H1 (cell line): Measurements from ENCODE around the gene TNFAIP1. TPM values are rescaled to one million over a fixed set of nuclear protein-coding genes. Genes with fewer than 3 reads are reported as not detected.

Experiments used
- CTCF ChIA-PET: fragments of 300-600 bp; sonication (Branson Sonifier 250); formaldehyde crosslinking; loops from one replicate; lab custom pipeline; 2021; ENCODE audit not compliant: partially characterized antibody; lab: Charles Lee
- POLR2A ChIA-PET: fragments of 300-600 bp; sonication (Branson Sonifier 250); formaldehyde crosslinking; loops from one replicate; lab custom pipeline; 2021; ENCODE audit warnings: inconsistent platforms; ENCODE audit not compliant: partially characterized antibody; lab: Charles Lee
- DNase-seq, 2 experiments: peaks; one replicate each; pipeline versions ENCODE4 v3.0.0 to v3.0.0-alpha.2; 2010 to 2022; ENCODE audit warnings: low spot score in 2 of 2, low read depth in 1 of 2, mixed read lengths in 1 of 2
- FAIRE-seq: peaks from 2 replicates; lab custom pipeline; 2011; peaks lifted over from hg19 to GRCh38; lab: Jason Lieb, UNC
- H2AFZ ChIP-seq: 2 replicates; pipeline ENCODE4 v1.8.1; 2012; ENCODE audit warnings: low read length, inconsistent platforms
- H2AK5ac ChIP-seq: 2 replicates; pipeline ENCODE4 v1.6.1; 2013; ENCODE audit warnings: low read depth, low read length
- H2BK120ac ChIP-seq: replicated peaks from 2 replicates; pipeline ENCODE3; 2013; ENCODE audit warnings: low read depth, low read length, inconsistent platforms
- H2BK12ac ChIP-seq: 2 replicates; pipeline ENCODE4 v1.6.1; 2013; ENCODE audit warnings: low read depth, low read length
- H2BK15ac ChIP-seq: 2 replicates; pipeline ENCODE4 v1.6.1; 2013; ENCODE audit warnings: low read length
- H2BK20ac ChIP-seq: 2 replicates; pipeline ENCODE4 v1.6.1; 2013; ENCODE audit warnings: low read length
- H2BK5ac ChIP-seq: 2 replicates; pipeline ENCODE4 v1.6.1; 2013; ENCODE audit warnings: low read depth, low read length
- H3K14ac ChIP-seq: 2 replicates; pipeline ENCODE4 v1.6.1; 2013; ENCODE audit warnings: inconsistent platforms; ENCODE audit not compliant: insufficient read length
- H3K18ac ChIP-seq: 2 replicates; pipeline ENCODE4 v1.6.1; 2013; ENCODE audit warnings: low read length; ENCODE audit errors: extremely low read depth
- H3K23ac ChIP-seq: 2 replicates; pipeline ENCODE4 v1.6.1; 2013; ENCODE audit warnings: inconsistent platforms; ENCODE audit not compliant: insufficient read length
- H3K23me2 ChIP-seq: 2 replicates; pipeline ENCODE4 v1.6.1; 2013; ENCODE audit warnings: low read depth, low read length
- H3K27ac ChIP-seq: 2 replicates; pipeline ENCODE4 v1.6.1; 2011; ENCODE audit warnings: low read depth, low read length, inconsistent platforms
- H3K27me3 ChIP-seq, 4 experiments: replicated peaks in 1 of 4; 1 replicate in 1 of 4; 2 replicates in 3 of 4; pipeline versions ENCODE4 v1.6.1 to v1.8.1; 2011 to 2013; ENCODE audit warnings: low read length in 3 of 4, mild to moderate bottlenecking in 3 of 4, inconsistent platforms in 2 of 4, mixed read lengths in 2 of 4, moderate library complexity in 1 of 4; ENCODE audit not compliant: control insufficient read depth in 3 of 4, insufficient read depth in 3 of 4; ENCODE audit errors: extremely low read depth in 1 of 4
- H3K36me3 ChIP-seq, 4 experiments: 2 replicates each; pipeline versions ENCODE4 v1.6.1 to v1.8.1; 2011 to 2013; ENCODE audit warnings: mild to moderate bottlenecking in 4 of 4, low read length in 3 of 4, moderate library complexity in 2 of 4, control low read depth in 1 of 4, inconsistent platforms in 1 of 4; ENCODE audit not compliant: insufficient read depth in 4 of 4, control insufficient read depth in 2 of 4
- H3K4ac ChIP-seq: replicated peaks from 2 replicates; pipeline ENCODE3; 2013; ENCODE audit warnings: low read length, low read depth, mixed read lengths, inconsistent platforms; ENCODE audit not compliant: insufficient read length
- H3K4me1 ChIP-seq, 4 experiments: replicated peaks in 1 of 4; 1 replicate in 1 of 4; 2 replicates in 3 of 4; pipeline versions ENCODE4 v1.6.1 to v1.8.1; 2011 to 2013; ENCODE audit warnings: low read length in 3 of 4, inconsistent platforms in 2 of 4, mixed read lengths in 1 of 4; ENCODE audit not compliant: insufficient read depth in 4 of 4, control insufficient read depth in 3 of 4
- H3K4me2 ChIP-seq, 2 experiments: 2 replicates each; pipeline versions ENCODE4 v1.6.1 to v1.8.1; 2011 to 2013; ENCODE audit warnings: low read depth in 2 of 2, low read length in 2 of 2, control low read depth in 1 of 2, inconsistent platforms in 1 of 2, mild to moderate bottlenecking in 1 of 2; ENCODE audit not compliant: insufficient read depth in 1 of 2
- H3K4me3 ChIP-seq, 4 experiments: fragments of 200-600, 300-600 bp in 1 of 4; sonication (generic), shearing (Covaris generic), sonication (Bioruptor Twin) in 1 of 4; 2 replicates each; pipeline versions ENCODE4 v1.5.1 to v1.8.1; 2011 to 2016; ENCODE audit warnings: low read length in 4 of 4, low read depth in 3 of 4, control low read depth in 2 of 4, inconsistent platforms in 2 of 4, mild to moderate bottlenecking in 2 of 4, mixed read lengths in 1 of 4, moderate library complexity in 1 of 4; ENCODE audit not compliant: insufficient read depth in 2 of 4; ENCODE audit errors: extremely low read depth in 1 of 4
- H3K56ac ChIP-seq: replicated peaks from 2 replicates; pipeline ENCODE3; 2013; ENCODE audit warnings: low read depth, mild to moderate bottlenecking, mixed read lengths, low read length, inconsistent platforms; ENCODE audit not compliant: insufficient read length
- H3K79me1 ChIP-seq: 2 replicates; pipeline ENCODE4 v1.6.1; 2013; ENCODE audit warnings: low read depth, low read length, control low read depth
- H3K79me2 ChIP-seq, 2 experiments: 2 replicates each; pipeline versions ENCODE4 v1.6.1 to v1.8.1; 2012 to 2013; ENCODE audit warnings: low read length in 2 of 2, mild to moderate bottlenecking in 2 of 2, inconsistent platforms in 1 of 2; ENCODE audit not compliant: insufficient read depth in 2 of 2, control insufficient read depth in 1 of 2
- H3K9ac ChIP-seq, 4 experiments: replicated peaks in 1 of 4; 1 replicate in 1 of 4; 2 replicates in 3 of 4; pipeline versions ENCODE4 v1.6.1 to v1.8.1; 2011 to 2013; ENCODE audit warnings: low read depth in 3 of 4, low read length in 3 of 4, control low read depth in 2 of 4, mild to moderate bottlenecking in 2 of 4, moderate library complexity in 2 of 4, inconsistent platforms in 1 of 4; ENCODE audit errors: extremely low read depth in 1 of 4
- H3K9me3 ChIP-seq, 2 experiments: 2 replicates each; pipeline versions ENCODE4 v1.6.1 to v1.8.1; 2012 to 2013; ENCODE audit warnings: mild to moderate bottlenecking in 2 of 2, moderate library complexity in 2 of 2, control low read depth in 1 of 2, inconsistent platforms in 1 of 2, low read depth in 1 of 2, low read length in 1 of 2, mixed read lengths in 1 of 2; ENCODE audit not compliant: insufficient read depth in 2 of 2
- H4K20me1 ChIP-seq, 2 experiments: replicated peaks in 1 of 2; 2 replicates each; pipeline versions ENCODE3 to v1.8.1; 2011 to 2013; ENCODE audit warnings: inconsistent platforms in 2 of 2, low read length in 2 of 2, mild to moderate bottlenecking in 1 of 2; ENCODE audit not compliant: insufficient read depth in 2 of 2, control insufficient read depth in 1 of 2
- H4K5ac ChIP-seq: 2 replicates; pipeline ENCODE4 v1.6.1; 2013; ENCODE audit warnings: low read length, low read depth, mixed read lengths, inconsistent platforms; ENCODE audit not compliant: insufficient read length
- H4K8ac ChIP-seq: 2 replicates; pipeline ENCODE4 v1.8.0; 2013; ENCODE audit warnings: mild to moderate bottlenecking, moderate library complexity, low read length, inconsistent platforms; ENCODE audit not compliant: insufficient read depth; ENCODE audit errors: extremely low read depth
- H4K91ac ChIP-seq: replicated peaks from 2 replicates; pipeline ENCODE3; 2013; ENCODE audit warnings: low read length, mixed read lengths, inconsistent platforms; ENCODE audit not compliant: insufficient read length
- RFX5 ChIP-seq: IDR thresholded peaks from 2 replicates; pipeline ENCODE4 v1.6.1; 2011; ENCODE audit warnings: low read depth, low read length, improper control_type of control experiment, borderline replicate concordance
- WGBS, 2 experiments: shearing (Covaris generic) in 1 of 2; methylation state at CpG; one replicate each; pipeline versions ENCODE4 v1.1.6 to v1.1.7; 2013 to 2015; ENCODE audit warnings: low lambda C conversion rate in 2 of 2, mixed read lengths in 2 of 2, inconsistent platforms in 1 of 2, low coverage in 1 of 2, missing lambda C conversion rate in 1 of 2; ENCODE audit not compliant: insufficient replicate concordance in 2 of 2, insufficient coverage in 1 of 2, insufficient read length in 1 of 2; ENCODE audit errors: extremely low coverage in 1 of 2, missing lambda C conversion rate in 1 of 2; 5-methylcytosine and 5-hydroxymethylcytosine counted together
- polyA plus RNA-seq, 7 experiments: library from polyadenylated mRNA; depleted of rRNA in 3 of 7; stranded (reverse) in 5 of 7; unstranded in 2 of 7; fragments of >200 nt in 5 of 7; fragments of 200-250 nt in 2 of 7; gene quantifications; 1 replicate in 5 of 7; 2 replicates in 1 of 7; 4 replicates in 1 of 7; pipeline versions ENCODE4 v1.2.1 to v1.2.3, GENCODE V29; 2011 to 2013; ENCODE audit warnings: missing spikeins in 2 of 7, mixed read lengths in 2 of 7
- total RNA-seq: library from RNA; stranded (reverse); fragmentation: NEBNext Ultra II Directional; extraction: Animal tissue kit (Norgen Biotek cat#: 25700); gene quantifications from 2 replicates; pipeline ENCODE4 v1.2.1, GENCODE V29; 2021

Gene TNFAIP1
- total and polyA plus RNA-seq, 2 of the 8 experiments (the other 6 are each of a cell fraction or from before 2014, with no cell fraction given), result 16.9 to 19.5 TPM

GRCh38 chr17:28372945-28373274, 37.3 kb downstream of the TNFAIP1 start:
- Histone ChIP-seq H4K8ac (no peak overlapping the region), H4K91ac (no peak overlapping the region), H2AK5ac (no peak overlapping the region), H2BK20ac (no peak overlapping the region), H3K27ac (no peak overlapping the region), H3K79me2 (no peaks in the 10 kb centered on the region), H3K23ac (no peak overlapping the region), H3K4me2 (peak overlapping the region; percentile 76 to 89; a peak in 3 of 4 replicates), H3K36me3 (no peaks in the 10 kb centered on the region), H2BK15ac (no peak overlapping the region), H3K27me3 (peaks cover 9 to 19% (median 19%) of the 10 kb centered on the region in 4 experiments), H4K5ac (no peak overlapping the region), H3K4me3 (0 out of 8 replicates have a peak overlapping the region, but pooled peaks of 1 of the 4 experiments have one; percentile 79), H4K20me1 (peaks cover 2 to 12% of the 10 kb centered on the region in 2 experiments), H3K18ac (no peak overlapping the region), H3K9me3 (no peaks in the 10 kb centered on the region)
- FAIRE-seq, result no peak
- DNase-seq, result no peak
- WGBS, 2 experiments, result 72% methylated on average over 6 of the region's 6 CpGs; no CpG with 5 or more reads in 1 of the 2 experiments
- no peak for TF ChIP-seq RFX5
- TF ChIP-seq, all 59 proteins: peak for 0
- Histone ChIP-seq H2BK120ac (no peak overlapping the region), H3K9ac (no peak overlapping the region), H3K56ac (no peak overlapping the region), H3K14ac (no peak overlapping the region), H3K79me1 (no peaks in the 10 kb centered on the region; the same call in 1 of the 2 replicates), H2AFZ (no peak overlapping the region), H3K23me2 (peaks cover 16% of the 10 kb centered on the region; the same call in 1 of the 2 replicates), H3K4ac (no peak overlapping the region), H2BK5ac (no peak overlapping the region), H3K4me1 (peaks cover 3 to 16% (median 9%) of the 10 kb centered on the region in 4 experiments; a peak in 6 of 7 replicates), H2BK12ac (no peak overlapping the region)
- ChIA-PET POLR2A (interaction anchor here (0.7 to 12.7 kb wide), 5 partner anchors 8 to 125 kb away, joined by 3 to 103 read pairs (median 4); partner anchors contain the start of genes POLDIP2 and SLC13A2), CTCF (interaction anchor here (1.2 to 4.6 kb wide), 4 partner anchors 8 to 174 kb away, joined by 4 to 20 read pairs (median 6); partner anchors contain the start of gene POLDIP2)
